Heart right ventricle (tissue), 16 donors: Measurements from ENCODE around the gene STRIP2. TPM values are rescaled to one million over a fixed set of nuclear protein-coding genes. Genes with fewer than 3 reads are reported as not detected.
"Not testable (repeated sequence)": the region's sequence is repeated elsewhere in the genome, so short reads cannot be mapped to it uniquely, and the experiment has no call there.

Experiments
- ATAC-seq, 8 donors: fragments of 200-7000 bp; cut with Tn5 transposase; one replicate each; pipeline ENCODE4 v1.9.1; 2020; ENCODE audit warnings: mild to moderate bottlenecking in 8 of 8, moderate library complexity in 8 of 8, moderate number of reproducible peaks in 1 of 8
- DNase-seq, 2 donors: peaks; one replicate each; pipeline ENCODE4 v3.0.0-alpha.2; 2020
- H3K27ac ChIP-seq, 10 donors: fragments of 200-600 bp; sonication (generic) in 2 of 10; one replicate each; pipeline versions ENCODE4 v1.5.0 to v1.8.0; 2020 to 2022; ENCODE audit warnings: mild to moderate bottlenecking in 3 of 10
- H3K27me3 ChIP-seq, 7 donors: fragments of 200-600 bp; one replicate each; pipeline ENCODE4 v1.8.0; 2021 to 2022; ENCODE audit warnings: mild to moderate bottlenecking in 2 of 7
- H3K36me3 ChIP-seq, 9 donors: fragments of 200-600 bp; sonication (generic) in 1 of 9; one replicate each; pipeline versions ENCODE4 v1.5.0 to v1.8.0; 2020 to 2022; ENCODE audit warnings: mild to moderate bottlenecking in 2 of 9
- H3K4me1 ChIP-seq, 9 donors: fragments of 200-600 bp; sonication (generic) in 1 of 9; one replicate each; pipeline versions ENCODE4 v1.5.0 to v1.8.0; 2020 to 2022; ENCODE audit warnings: mild to moderate bottlenecking in 4 of 9
- H3K4me3 ChIP-seq, 10 donors: fragments of 200-600 bp; sonication (generic) in 2 of 10; one replicate each; pipeline versions ENCODE4 v1.5.0 to v1.8.0; 2020 to 2022; ENCODE audit warnings: mild to moderate bottlenecking in 7 of 10, moderate library complexity in 2 of 10
- H3K9me3 ChIP-seq, 11 donors: fragments of 200-600 bp in 10 of 11; sonication (generic) in 2 of 11; one replicate each; pipeline versions ENCODE4 v1.5.0 to v1.8.0; 2013 to 2022; ENCODE audit warnings: mild to moderate bottlenecking in 2 of 11, control low read depth in 1 of 11, moderate library complexity in 1 of 11
- WGBS, 2 donors: extraction: QIAGEN DNeasy Blood & Tissue Kit; methylation state at CpG; one replicate each; pipeline ENCODE4 v1.1.7; 2013; ENCODE audit warnings: inconsistent platforms in 1 of 2; 5-methylcytosine and 5-hydroxymethylcytosine counted together
- intact Hi-C, 10 donors: fragments of 100-400 bp; cut with DNase I; formaldehyde crosslinking; loops; one replicate each; pipeline versions ENCODE4 v1.11.1 to v1.14.2; 2022
- polyA plus RNA-seq, 2 donors: library from polyadenylated mRNA; stranded (reverse); fragments of 200-250 nt; gene quantifications; one replicate each; pipeline ENCODE4 v1.2.3, GENCODE V29; 2013
- total RNA-seq, 10 donors: library from RNA; stranded (reverse); fragmentation: NEBNext Ultra II Directional in 3 of 10; extraction: Animal tissue kit (Norgen Biotek cat#: 25700) in 3 of 10; gene quantifications; one replicate each; pipeline versions ENCODE4 v1.2.1 to v1.2.4, GENCODE V29; 2021 to 2023
- TF ChIP-seq, protein P1 (sequence below), 9 donors: fragments of 200-600 bp; sonication (generic) in 2 of 9; IDR thresholded peaks; one replicate each; pipeline versions ENCODE4 v1.5.0 to v1.8.0; 2021 to 2022; ENCODE audit warnings: antibody characterized with exemption in 9 of 9, mild to moderate bottlenecking in 5 of 9, moderate library complexity in 1 of 9
- donor health status: Arrhythmogenic right ventricular cardiomyopathy.
- donor health status: ischemic (EF 13 %, LVEDD 7.1; RV severe dilation, severe dysfunction).
- donor health status: healthy with polysubstance abuse.
- donor health status: DM: no; HTN: yes; CAD: no.
- donor health status: DM: no; HTN: no; CAD: no.
- donor health status: ischemic (EF 25% LVEDD 6.9; RV normal size, moderate dysfunction).
- donor health status: ischemic (EF 25% LVEDD 5.7; RV mildly dilated, moderate dysfunction).
- donor health status: healthy.
- donor health status: DM: yes; HTN: yes; CAD: no.
- donor health status: Ischemic cardiomyopathy.
- donor health status: ischemic (EF 35%, LVEDD 5.7; RV mildly dilated, moderate dysfunction).
- donor health status: nonischemic (EF 11% LVEDD 7.7; RV severe dilation, severe dysfunction).
- donor health status: DM: yes; HTN: yes; CAD: no.
- donor health status: PGD.
- donor health status: ischemic (EF 29% LVEDD 5.4; RV normal size, mild dysfunction).
- donor health status: nonischemic (EF 23%, LVEDD 6.1; RV moderate dilation, normal function).

STRIP2 gene
- total and polyA plus RNA-seq, 12 donors: 10.6 to 36.9 (median 20.8) TPM

DNA sequence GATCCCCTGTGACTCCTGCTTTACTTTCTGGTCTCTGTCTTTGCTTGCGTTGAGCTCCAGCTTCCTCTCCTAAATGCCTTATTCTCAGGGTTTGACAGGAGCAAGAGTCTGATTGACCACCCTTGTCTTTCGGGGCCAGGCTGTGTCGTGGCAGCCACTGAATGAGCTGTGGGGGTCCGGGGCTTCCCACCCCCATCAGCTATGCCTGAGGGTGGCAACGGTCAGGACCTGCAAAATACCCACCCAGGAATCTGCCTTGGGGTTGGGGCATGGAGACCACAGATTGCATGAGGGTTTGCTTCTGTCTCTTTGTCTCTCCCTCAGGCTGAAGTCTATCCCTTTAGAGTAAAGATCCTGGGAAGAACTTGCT is 88.7 kb downstream of the STRIP2 start:
- peaks cover 0 to 50% (median 14%) of the 10 kb centered on the region in 7 donors for H3K27me3 ChIP-seq
- TF ChIP-seq, protein P1, sequence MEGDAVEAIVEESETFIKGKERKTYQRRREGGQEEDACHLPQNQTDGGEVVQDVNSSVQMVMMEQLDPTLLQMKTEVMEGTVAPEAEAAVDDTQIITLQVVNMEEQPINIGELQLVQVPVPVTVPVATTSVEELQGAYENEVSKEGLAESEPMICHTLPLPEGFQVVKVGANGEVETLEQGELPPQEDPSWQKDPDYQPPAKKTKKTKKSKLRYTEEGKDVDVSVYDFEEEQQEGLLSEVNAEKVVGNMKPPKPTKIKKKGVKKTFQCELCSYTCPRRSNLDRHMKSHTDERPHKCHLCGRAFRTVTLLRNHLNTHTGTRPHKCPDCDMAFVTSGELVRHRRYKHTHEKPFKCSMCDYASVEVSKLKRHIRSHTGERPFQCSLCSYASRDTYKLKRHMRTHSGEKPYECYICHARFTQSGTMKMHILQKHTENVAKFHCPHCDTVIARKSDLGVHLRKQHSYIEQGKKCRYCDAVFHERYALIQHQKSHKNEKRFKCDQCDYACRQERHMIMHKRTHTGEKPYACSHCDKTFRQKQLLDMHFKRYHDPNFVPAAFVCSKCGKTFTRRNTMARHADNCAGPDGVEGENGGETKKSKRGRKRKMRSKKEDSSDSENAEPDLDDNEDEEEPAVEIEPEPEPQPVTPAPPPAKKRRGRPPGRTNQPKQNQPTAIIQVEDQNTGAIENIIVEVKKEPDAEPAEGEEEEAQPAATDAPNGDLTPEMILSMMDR (IDR thresholded peaks at IDR 0.05): no peak
- no peak overlapping the region for H3K27ac ChIP-seq
- H3K9me3 ChIP-seq: no peaks in the 10 kb centered on the region
- intact Hi-C loops: no loop called here
- ATAC-seq (no peak), DNase-seq (no peak)
- no peak overlapping the region for H3K4me3 ChIP-seq
- peaks cover 0 to 3% (median 0%) of the 10 kb centered on the region in 9 donors for H3K4me1 ChIP-seq
- 46 to 47% methylated on average over 5 of the region's 5 CpGs for WGBS, 2 donors
- H3K36me3 ChIP-seq: no peaks in the 10 kb centered on the region

DNA sequence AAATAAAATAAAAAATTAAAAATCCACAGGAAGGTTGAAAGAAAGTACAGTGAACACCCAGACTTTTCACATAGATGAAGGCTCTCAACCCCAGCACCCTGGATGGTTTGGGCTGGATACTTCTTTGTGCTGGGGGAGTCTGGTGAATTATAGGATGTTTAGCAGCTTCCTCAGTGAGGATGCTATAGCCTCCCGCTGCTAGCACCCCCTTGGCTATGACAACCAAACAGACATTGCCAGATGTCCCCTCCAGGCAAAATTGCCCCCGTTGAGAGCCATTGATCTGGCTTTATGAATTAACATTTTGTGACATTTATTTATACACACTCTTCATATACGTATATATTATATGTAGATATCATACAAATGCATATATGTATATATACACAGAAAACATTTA is 89.7 kb downstream of the STRIP2 start:
- no peak overlapping the region for H3K27ac ChIP-seq
- TF ChIP-seq, protein P1 (IDR thresholded peaks at IDR 0.05): no peak
- intact Hi-C loops: no loop called here
- H3K4me3 ChIP-seq: no peak overlapping the region
- DNase-seq (no peak), ATAC-seq (no peak)
- H3K27me3 ChIP-seq: peaks cover 0 to 45% (median 14%) of the 10 kb centered on the region in 7 donors
- H3K9me3 ChIP-seq: no peaks in the 10 kb centered on the region
- 85 to 86% methylated on average over 3 of the region's 3 CpGs for WGBS, 2 donors
- peaks cover 0 to 3% (median 0%) of the 10 kb centered on the region in 9 donors for H3K4me1 ChIP-seq
- H3K36me3 ChIP-seq: no peaks in the 10 kb centered on the region

DNA sequence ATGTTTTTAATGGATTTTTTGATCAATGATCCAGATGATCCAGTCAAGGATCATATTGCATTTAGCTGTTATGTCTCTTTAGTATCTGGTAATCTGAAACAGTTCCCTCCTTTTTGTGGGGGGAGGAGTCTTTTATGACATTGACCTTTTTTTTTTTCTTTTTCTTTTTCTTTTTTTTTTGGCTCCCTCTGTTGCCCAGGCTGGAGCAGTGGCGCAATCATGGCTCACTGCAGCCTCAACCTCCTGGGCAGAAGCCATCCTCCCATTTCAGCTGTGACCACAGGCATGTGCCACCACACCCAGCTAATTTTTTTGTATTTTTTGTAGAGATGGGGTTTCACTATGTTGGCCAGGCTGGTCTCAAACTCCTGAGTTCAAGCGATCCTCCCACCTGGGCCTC is 90.2 kb downstream of the STRIP2 start:
- H3K4me1 ChIP-seq, ATAC-seq, H3K36me3 ChIP-seq, intact Hi-C loops, DNase-seq, H3K27ac ChIP-seq, H3K9me3 ChIP-seq, H3K4me3 ChIP-seq: not testable (repeated sequence)
- WGBS, 2 donors: 85 to 98% methylated on average over 2 of the region's 2 CpGs
- H3K27me3 ChIP-seq: peaks cover 0 to 45% (median 14%) of the 10 kb centered on the region in 7 donors

DNA sequence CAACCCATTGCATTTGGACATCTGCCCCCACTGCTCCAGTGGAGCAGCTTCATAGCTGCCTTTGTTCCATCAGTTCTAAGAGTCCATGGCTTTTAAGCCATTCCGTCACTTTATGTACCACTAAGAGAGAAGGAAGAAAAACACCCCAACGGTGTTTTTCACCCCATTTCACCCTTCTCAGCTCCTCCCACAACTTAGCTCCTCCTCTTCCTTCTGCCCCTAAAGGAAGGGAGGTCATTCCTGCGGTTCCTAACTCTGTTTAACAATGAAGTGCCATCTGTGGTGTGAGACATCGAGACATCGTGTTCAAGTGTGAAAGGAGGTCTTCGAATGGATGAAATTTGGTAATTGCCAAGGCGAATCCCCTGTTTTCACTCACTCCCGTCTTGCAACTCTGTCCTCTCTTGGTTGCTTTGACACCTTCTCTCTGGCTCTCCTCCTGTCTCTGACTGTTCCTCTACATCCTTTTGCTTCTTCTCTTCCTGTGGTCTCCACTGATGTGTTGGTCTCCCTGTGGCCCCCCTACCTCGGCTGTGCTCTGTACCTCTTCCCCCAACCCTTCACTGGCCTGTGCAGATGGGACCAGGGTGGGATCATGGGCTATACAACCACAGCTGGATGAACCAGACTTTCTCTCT is 91.1 kb downstream of the STRIP2 start:
- DNase-seq (no peak), ATAC-seq (no peak)
- Histone ChIP-seq H3K4me3 (no peak overlapping the region), H3K4me1 (peaks cover 0 to 3% (median 0%) of the 10 kb centered on the region in 9 donors), H3K9me3 (no peaks in the 10 kb centered on the region), H3K27me3 (peaks cover 0 to 45% (median 12%) of the 10 kb centered on the region in 7 donors), H3K36me3 (no peaks in the 10 kb centered on the region), H3K27ac (no peak overlapping the region)
- intact Hi-C loops: no loop called here
- TF ChIP-seq, protein P1 (IDR thresholded peaks at IDR 0.05): no peak
- 68 to 82% methylated on average over 9 of the region's 9 CpGs for WGBS, 2 donors

DNA sequence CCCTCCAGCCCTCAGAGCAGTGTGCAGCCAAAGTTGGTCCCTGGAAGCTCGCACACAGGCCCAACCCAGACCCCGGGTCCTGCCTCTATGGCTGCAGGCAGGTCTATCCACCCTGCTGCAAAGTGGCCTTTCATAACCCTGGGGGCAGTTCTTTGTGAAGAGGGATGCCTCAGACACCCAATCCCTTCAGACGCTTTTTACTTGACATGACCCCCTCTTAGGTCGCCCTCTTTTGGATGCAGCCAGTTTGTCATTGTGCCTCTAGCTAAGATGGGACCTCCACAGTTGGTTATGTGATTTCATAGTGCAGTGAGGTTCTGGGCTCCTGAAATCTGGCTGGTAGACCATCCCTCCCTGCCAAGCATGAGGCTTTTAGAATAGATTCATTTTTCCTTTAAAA is 95.4 kb downstream of the STRIP2 start:
- ATAC-seq (no peak), DNase-seq (no peak)
- WGBS, 2 donors: 87 to 90% methylated on average over 4 of the region's 4 CpGs
- intact Hi-C loops: no loop called here
- no peak overlapping the region for H3K4me3 ChIP-seq
- H3K36me3 ChIP-seq: no peaks in the 10 kb centered on the region
- TF ChIP-seq, protein P1 (IDR thresholded peaks at IDR 0.05): no peak
- H3K9me3 ChIP-seq: no peaks in the 10 kb centered on the region
- peaks cover 0 to 17% (median 4%) of the 10 kb centered on the region in 7 donors for H3K27me3 ChIP-seq
- no peak overlapping the region for H3K27ac ChIP-seq
- H3K4me1 ChIP-seq: peaks cover 0 to 3% (median 0%) of the 10 kb centered on the region in 9 donors
